Peyer's patch (tissue), 4 donors: ENCODE results near the gene GPR152. TPM values are rescaled to one million over a fixed set of nuclear protein-coding genes. Genes with fewer than 3 reads are reported as not detected.

Experiments
- DNase-seq, 3 donors: peaks; one replicate each; pipeline ENCODE4 v3.0.0-alpha.2; 2017 to 2019
- H3K27ac ChIP-seq, 4 donors: fragments of 200-600 bp; sonication (generic); one replicate each; pipeline ENCODE4 v1.5.1; 2016 to 2019
- H3K27me3 ChIP-seq, 2 donors: fragments of 200-600 bp; sonication (generic); one replicate each; pipeline ENCODE4 v1.5.1; 2019
- H3K36me3 ChIP-seq, 3 donors: fragments of 200-600 bp; sonication (generic); one replicate each; pipeline ENCODE4 v1.5.1; 2016 to 2019
- H3K4me1 ChIP-seq, 4 donors: fragments of 200-600 bp; sonication (generic); one replicate each; pipeline ENCODE4 v1.5.1; 2016 to 2019
- H3K4me3 ChIP-seq, 4 donors: fragments of 200-600 bp; sonication (generic); 1 replicate in 3 of 4; 2 replicates in 1 of 4; pipeline ENCODE4 v1.5.1; 2016 to 2019; ENCODE audit warnings: mild to moderate bottlenecking in 1 of 4
- H3K9me3 ChIP-seq, 4 donors: fragments of 200-600 bp; sonication (generic); one replicate each; pipeline ENCODE4 v1.5.1; 2016 to 2019; ENCODE audit warnings: mild to moderate bottlenecking in 1 of 4
- POLR2A ChIP-seq, 2 donors: fragments of 450-650 bp; IDR thresholded peaks; one replicate each; pipeline ENCODE4 v1.5.1; 2017; ENCODE audit warnings: antibody characterized with exemption in 2 of 2, mild to moderate bottlenecking in 2 of 2, moderate library complexity in 2 of 2
- total RNA-seq, 4 donors: library from RNA; depleted of rRNA; stranded (reverse); fragments of >200 nt; gene quantifications; one replicate each; pipeline ENCODE4 v1.1.0, GENCODE V29; 2016
- TF ChIP-seq, protein P1 (sequence below), 6 experiments: fragments of 450-650 bp in 4 of 6; fragments of 200-600 bp in 2 of 6; sonication (generic) in 1 of 6; IDR thresholded peaks; one replicate each; pipeline ENCODE4 v1.5.1; 2017 to 2019; ENCODE audit warnings: antibody characterized with exemption in 6 of 6, mild to moderate bottlenecking in 3 of 6, moderate library complexity in 1 of 6

The GPR152 gene
- total RNA-seq, 4 donors from 2014 or later: not detected

DNA sequence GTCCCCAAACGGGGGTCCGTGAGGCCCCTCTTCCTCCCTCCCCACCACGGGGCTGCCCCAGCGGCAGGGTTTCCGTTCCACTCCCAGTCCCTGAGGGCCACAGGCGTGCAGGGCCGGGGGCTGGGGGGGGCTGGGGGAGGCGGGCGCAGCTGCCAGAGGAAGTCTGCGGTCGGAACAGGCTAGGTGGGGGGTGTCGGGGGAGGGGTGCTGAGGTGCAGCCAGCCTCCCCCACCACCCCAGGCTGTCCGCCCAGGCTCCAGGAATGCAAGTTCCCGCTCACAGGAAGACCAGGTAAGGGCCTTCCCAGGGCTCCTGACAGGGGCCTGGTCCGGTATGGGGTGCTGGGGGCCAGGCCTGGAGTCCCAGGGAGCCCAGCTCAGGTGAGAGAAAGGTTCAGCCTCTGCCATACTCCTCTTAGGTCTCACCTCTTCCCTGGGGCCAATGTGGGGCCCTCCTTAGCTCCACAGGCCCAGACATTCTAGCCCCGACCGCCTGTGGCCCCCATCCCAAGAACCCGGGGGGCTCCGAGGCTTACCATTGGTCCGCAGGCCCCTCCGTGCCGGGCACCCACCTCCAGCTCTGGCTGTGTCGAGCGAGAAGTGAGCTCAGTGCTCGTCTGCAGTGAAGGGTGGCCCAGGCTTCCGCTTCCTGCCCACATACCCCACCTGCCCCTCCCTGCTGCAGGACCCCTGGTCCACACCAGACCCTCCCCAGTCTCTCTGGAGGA, 15.3 kb downstream of the GPR152 start, which contains the start of gene PTPRCAP:
Gene PTPRCAP, minus strand, starts transcription at position 601 of the 727 bp plus-strand sequence. Its CDS starts 63 bp downstream, at position 538.
- peak in 2 of 3 donors; percentile 93 for DNase-seq
- Histone ChIP-seq H3K4me1 (peaks cover 0 to 58% (median 34%) of the 10 kb centered on the region in 4 donors), H3K4me3 (peak within 1 kb of the TSS; percentile 49 to 81 (median 64)), H3K27ac (peak within 1 kb of the TSS; percentile 83 to 99 (median 88)), H3K9me3 (no peaks in the 10 kb centered on the region), H3K27me3 (no peaks in the 10 kb centered on the region), H3K36me3 (peaks cover 0 to 89% (median 0%) of the 10 kb centered on the region in 3 donors)
- TF ChIP-seq, protein P1, sequence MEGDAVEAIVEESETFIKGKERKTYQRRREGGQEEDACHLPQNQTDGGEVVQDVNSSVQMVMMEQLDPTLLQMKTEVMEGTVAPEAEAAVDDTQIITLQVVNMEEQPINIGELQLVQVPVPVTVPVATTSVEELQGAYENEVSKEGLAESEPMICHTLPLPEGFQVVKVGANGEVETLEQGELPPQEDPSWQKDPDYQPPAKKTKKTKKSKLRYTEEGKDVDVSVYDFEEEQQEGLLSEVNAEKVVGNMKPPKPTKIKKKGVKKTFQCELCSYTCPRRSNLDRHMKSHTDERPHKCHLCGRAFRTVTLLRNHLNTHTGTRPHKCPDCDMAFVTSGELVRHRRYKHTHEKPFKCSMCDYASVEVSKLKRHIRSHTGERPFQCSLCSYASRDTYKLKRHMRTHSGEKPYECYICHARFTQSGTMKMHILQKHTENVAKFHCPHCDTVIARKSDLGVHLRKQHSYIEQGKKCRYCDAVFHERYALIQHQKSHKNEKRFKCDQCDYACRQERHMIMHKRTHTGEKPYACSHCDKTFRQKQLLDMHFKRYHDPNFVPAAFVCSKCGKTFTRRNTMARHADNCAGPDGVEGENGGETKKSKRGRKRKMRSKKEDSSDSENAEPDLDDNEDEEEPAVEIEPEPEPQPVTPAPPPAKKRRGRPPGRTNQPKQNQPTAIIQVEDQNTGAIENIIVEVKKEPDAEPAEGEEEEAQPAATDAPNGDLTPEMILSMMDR (IDR thresholded peaks at IDR 0.05): no peak
- peak; percentile 20 to 43 for TF ChIP-seq POLR2A (IDR thresholded peaks at IDR 0.05)

GRCh38 chr11:67436459-67437081, 16.0 kb downstream of the GPR152 start:
- Histone ChIP-seq H3K36me3 (peaks cover 0 to 92% (median 0%) of the 10 kb centered on the region in 3 donors), H3K27ac (peak overlapping the region; percentile 83 to 99 (median 88)), H3K4me3 (peak overlapping the region; percentile 49 to 81 (median 64)), H3K9me3 (no peaks in the 10 kb centered on the region), H3K4me1 (peaks cover 0 to 58% (median 28%) of the 10 kb centered on the region in 4 donors), H3K27me3 (no peaks in the 10 kb centered on the region)
- no peak for TF ChIP-seq POLR2A (IDR thresholded peaks at IDR 0.05)
- TF ChIP-seq, protein P1 (IDR thresholded peaks at IDR 0.05): no peak
- DNase-seq: peak in 2 of 3 donors; percentile 87 to 89

- TF ChIP-seq, protein P1 (IDR thresholded peaks at IDR 0.05): no peak
- TF ChIP-seq POLR2A (IDR thresholded peaks at IDR 0.05): no peak
- peaks cover 0 to 90% (median 0%) of the 10 kb centered on the region in 3 donors for H3K36me3 ChIP-seq
- H3K9me3 ChIP-seq: no peaks in the 10 kb centered on the region
- no peak for DNase-seq
- peaks cover 0 to 53% (median 24%) of the 10 kb centered on the region in 4 donors for H3K4me1 ChIP-seq
- peak overlapping the region; percentile 4 to 81 (median 62) for H3K4me3 ChIP-seq
- H3K27me3 ChIP-seq: no peaks in the 10 kb centered on the region
- peak overlapping the region; percentile 16 to 99 (median 62) for H3K27ac ChIP-seq
Observed at GRCh38 chr11:67435727-67436458, 16.6 kb downstream of the GPR152 start.

- H3K27me3 ChIP-seq: no peaks in the 10 kb centered on the region
- TF ChIP-seq POLR2A (IDR thresholded peaks at IDR 0.05): no peak
- H3K9me3 ChIP-seq: no peaks in the 10 kb centered on the region
- peaks cover 0 to 45% (median 21%) of the 10 kb centered on the region in 4 donors for H3K4me1 ChIP-seq
- peak overlapping the region in 3 of 4 donors; percentile 40 to 99 (median 83) for H3K27ac ChIP-seq
- peaks cover 0 to 82% (median 0%) of the 10 kb centered on the region in 3 donors for H3K36me3 ChIP-seq
- no peak for DNase-seq
- H3K4me3 ChIP-seq: peak overlapping the region in 1 of 4 donors; percentile 81
Observed at GRCh38 chr11:67435031-67435726, 17.4 kb downstream of the GPR152 start.

DNA sequence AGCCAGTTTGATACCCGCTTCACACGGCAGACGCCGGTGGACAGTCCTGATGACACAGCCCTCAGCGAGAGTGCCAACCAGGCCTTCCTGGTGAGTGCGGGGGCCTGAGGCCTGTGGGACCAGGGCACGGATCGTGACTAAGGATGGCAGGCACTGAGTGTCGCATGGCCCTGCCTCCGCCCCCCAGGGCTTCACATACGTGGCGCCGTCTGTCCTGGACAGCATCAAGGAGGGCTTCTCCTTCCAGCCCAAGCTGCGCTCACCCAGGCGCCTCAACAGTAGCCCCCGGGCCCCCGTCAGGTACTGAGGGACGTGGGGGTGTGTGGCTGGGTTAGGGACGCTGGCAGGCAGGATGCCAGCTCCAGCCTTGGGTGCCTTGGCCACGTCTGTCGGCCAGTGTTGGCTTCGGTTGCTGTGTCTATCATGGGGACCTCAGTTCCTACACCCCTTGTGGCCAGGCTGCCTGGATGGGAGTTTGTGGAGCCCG, 18.1 kb downstream of the GPR152 start:
- peaks cover 0 to 79% (median 0%) of the 10 kb centered on the region in 3 donors for H3K36me3 ChIP-seq

More for the DNA sequence above, 18.1 kb downstream of the GPR152 start:
- TF ChIP-seq, protein P1 (IDR thresholded peaks at IDR 0.05): no peak
- TF ChIP-seq POLR2A (IDR thresholded peaks at IDR 0.05): no peak
- H3K9me3 ChIP-seq: no peaks in the 10 kb centered on the region
- peaks cover 0 to 41% (median 18%) of the 10 kb centered on the region in 4 donors for H3K4me1 ChIP-seq
- peak overlapping the region in 2 of 4 donors; percentile 40 to 99 for H3K27ac ChIP-seq
- H3K4me3 ChIP-seq: peak overlapping the region in 1 of 4 donors; percentile 81
- H3K27me3 ChIP-seq: no peaks in the 10 kb centered on the region
- DNase-seq: no peak
